GM12875 (cell line): ENCODE results near the gene IPO9.
"Not testable (repeated sequence)": the region's sequence is repeated elsewhere in the genome, so short reads cannot be mapped to it uniquely, and the experiment has no call there.

Experiments
- H3K4me3 ChIP-seq: one replicate; pipeline ENCODE4 v1.5.1; 2011; ENCODE audit warnings: low read depth, low read length, control low read depth
- CTCF ChIP-seq: IDR thresholded peaks from 2 replicates; pipeline ENCODE4 v1.5.1; 2011; ENCODE audit warnings: low read depth, mild to moderate bottlenecking, control low read depth, inconsistent platforms, low read length, moderate library complexity, borderline replicate concordance; ENCODE audit not compliant: insufficient read depth

IPO9 gene

DNA sequence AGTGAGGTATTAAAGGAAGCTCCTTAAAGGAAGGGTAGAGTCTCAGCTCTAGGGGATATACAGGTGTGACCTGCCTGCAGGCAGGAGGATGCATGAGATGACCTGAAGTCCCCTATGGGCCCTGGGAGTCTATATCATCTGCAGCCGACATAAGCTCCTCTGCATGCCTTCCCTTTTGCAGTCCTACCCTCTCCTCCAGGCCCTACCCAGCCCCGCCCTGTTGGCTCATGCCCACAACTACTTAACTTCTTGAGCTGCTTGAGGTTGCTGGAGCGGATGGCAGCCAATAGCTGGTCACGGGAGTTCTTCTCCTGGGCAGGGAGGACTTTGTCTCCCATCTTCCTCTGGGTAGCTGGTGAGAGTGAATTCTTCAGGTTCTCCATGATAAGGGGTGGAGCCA is 70.0 kb downstream of the IPO9 start:
- no peak for TF ChIP-seq CTCF

DNA sequence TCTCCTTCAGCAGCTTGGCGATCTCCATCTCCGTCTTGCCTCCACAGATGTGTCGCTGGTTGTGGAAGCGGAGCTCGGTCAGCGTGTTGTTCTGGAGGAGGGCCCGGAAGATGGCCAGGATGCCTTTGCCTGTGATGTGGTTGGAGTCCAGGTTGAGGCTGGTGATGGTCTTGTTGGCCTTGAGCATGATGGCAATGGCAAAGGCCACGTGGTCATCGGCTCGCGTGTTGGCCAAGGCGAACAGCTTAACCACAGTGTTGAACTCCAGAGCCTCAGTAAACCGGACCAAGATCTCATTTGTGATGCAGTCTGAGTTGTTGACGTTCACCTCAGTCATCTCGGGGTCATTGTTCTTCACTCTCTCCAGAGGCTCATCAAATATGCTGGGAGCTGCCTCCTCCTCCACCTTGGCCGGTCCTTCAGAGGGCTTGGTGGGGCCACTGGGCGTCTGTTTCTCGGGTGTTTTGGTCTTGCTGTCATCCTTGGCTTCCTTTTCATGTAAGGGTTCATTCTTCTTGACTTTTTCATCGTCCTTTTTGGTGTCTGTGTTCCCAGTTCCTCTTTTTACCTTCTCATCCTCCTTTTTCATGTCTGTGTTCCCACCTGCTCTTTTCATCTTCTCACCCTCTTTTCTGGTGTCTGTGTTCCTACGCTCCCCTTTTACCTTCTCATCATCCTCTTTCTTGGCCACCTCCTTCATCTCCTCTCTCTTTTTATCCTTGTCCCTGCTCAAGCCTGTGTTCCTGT is 70.9 kb downstream of the IPO9 start:
- no peak for TF ChIP-seq CTCF
- H3K4me3 ChIP-seq = no peak overlapping the region

More for the DNA sequence above, 70.0 kb downstream of the IPO9 start:
- H3K4me3 ChIP-seq = no peak overlapping the region

- H3K4me3 ChIP-seq = no peak overlapping the region
- no peak for TF ChIP-seq CTCF
These were observed 71.5 kb downstream of the IPO9 start for GRCh38 chr1:201900476-201900875.

- not testable (repeated sequence) for H3K4me3 ChIP-seq
These were observed 72.1 kb downstream of the IPO9 start for GRCh38 chr1:201901036-201901435.

DNA sequence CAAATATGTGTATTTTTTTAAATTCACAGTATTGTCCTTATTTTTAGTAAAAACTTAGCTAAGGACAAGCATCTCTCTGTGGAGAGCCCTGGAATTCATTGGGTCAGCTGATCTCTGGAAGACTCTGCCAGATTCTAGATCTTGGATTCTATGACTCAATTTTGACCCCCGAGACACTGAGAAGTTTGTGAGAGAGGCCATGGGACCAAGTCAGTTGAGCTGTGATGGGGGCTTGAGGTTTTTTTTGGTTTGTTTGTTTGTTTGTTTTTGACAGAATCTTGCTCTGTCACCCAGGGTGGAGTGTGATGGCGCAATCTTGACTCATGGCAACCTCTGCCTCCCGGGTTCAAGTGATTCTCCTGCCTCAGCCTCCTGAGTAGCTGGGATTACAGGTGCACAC is 73.2 kb downstream of the IPO9 start:
- H3K4me3 ChIP-seq = no peak overlapping the region
- no peak for TF ChIP-seq CTCF

GRCh38 chr1:201903135-201903534 is 74.2 kb downstream of the IPO9 start:
- no peak overlapping the region for H3K4me3 ChIP-seq

DNA sequence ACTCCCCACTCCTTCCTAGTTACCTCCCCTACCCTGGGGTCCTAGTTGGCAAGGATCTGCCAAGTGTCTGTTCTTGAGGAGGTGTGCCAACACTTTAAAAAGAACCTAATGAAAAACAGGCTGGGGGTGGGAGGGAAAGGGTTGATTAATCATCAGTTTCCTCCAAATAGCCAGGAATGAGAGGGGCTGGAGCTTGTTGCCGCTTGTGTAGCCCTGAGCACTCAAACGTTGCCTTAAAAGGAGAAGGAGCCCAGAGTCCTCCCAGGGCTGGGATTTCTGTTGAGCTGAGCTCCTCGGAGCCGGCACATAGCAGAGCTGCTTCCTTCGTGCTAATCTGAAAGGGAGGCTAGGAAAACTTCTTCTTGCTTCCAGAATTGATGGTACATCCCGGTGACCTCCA is 75.6 kb downstream of the IPO9 start:
- no peak for TF ChIP-seq CTCF
- no peak overlapping the region for H3K4me3 ChIP-seq

More at GRCh38 chr1:201903135-201903534, 74.2 kb downstream of the IPO9 start:
- no peak for TF ChIP-seq CTCF
